WI38 (cell line): Measurements from ENCODE around the gene TRAF2.

Experiments used
- H3K4me3 ChIP-seq: 2 replicates; pipeline ENCODE4 v1.5.1; 2011; ENCODE audit warnings: low read depth, mild to moderate bottlenecking, control low read depth, low read length
- TF ChIP-seq, protein P1 (sequence below): IDR thresholded peaks from 2 replicates; pipeline ENCODE4 v1.5.1; 2012; ENCODE audit warnings: low read depth, mild to moderate bottlenecking, control low read depth, low read length

TRAF2 gene

GRCh38 chr9:136889858-136890257 lies 3.5 kb downstream of the TRAF2 start:
- H3K4me3 ChIP-seq = no peak overlapping the region
- TF ChIP-seq, protein P1, sequence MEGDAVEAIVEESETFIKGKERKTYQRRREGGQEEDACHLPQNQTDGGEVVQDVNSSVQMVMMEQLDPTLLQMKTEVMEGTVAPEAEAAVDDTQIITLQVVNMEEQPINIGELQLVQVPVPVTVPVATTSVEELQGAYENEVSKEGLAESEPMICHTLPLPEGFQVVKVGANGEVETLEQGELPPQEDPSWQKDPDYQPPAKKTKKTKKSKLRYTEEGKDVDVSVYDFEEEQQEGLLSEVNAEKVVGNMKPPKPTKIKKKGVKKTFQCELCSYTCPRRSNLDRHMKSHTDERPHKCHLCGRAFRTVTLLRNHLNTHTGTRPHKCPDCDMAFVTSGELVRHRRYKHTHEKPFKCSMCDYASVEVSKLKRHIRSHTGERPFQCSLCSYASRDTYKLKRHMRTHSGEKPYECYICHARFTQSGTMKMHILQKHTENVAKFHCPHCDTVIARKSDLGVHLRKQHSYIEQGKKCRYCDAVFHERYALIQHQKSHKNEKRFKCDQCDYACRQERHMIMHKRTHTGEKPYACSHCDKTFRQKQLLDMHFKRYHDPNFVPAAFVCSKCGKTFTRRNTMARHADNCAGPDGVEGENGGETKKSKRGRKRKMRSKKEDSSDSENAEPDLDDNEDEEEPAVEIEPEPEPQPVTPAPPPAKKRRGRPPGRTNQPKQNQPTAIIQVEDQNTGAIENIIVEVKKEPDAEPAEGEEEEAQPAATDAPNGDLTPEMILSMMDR = no peak

- TF ChIP-seq, protein P1 = no peak
- no peak overlapping the region for H3K4me3 ChIP-seq
Measured at GRCh38 chr9:136890661-136891060, 4.3 kb downstream of the TRAF2 start.

- TF ChIP-seq, protein P1 = no peak
- H3K4me3 ChIP-seq = no peak overlapping the region
Measured at GRCh38 chr9:136896027-136896426, 9.7 kb downstream of the TRAF2 start.

DNA sequence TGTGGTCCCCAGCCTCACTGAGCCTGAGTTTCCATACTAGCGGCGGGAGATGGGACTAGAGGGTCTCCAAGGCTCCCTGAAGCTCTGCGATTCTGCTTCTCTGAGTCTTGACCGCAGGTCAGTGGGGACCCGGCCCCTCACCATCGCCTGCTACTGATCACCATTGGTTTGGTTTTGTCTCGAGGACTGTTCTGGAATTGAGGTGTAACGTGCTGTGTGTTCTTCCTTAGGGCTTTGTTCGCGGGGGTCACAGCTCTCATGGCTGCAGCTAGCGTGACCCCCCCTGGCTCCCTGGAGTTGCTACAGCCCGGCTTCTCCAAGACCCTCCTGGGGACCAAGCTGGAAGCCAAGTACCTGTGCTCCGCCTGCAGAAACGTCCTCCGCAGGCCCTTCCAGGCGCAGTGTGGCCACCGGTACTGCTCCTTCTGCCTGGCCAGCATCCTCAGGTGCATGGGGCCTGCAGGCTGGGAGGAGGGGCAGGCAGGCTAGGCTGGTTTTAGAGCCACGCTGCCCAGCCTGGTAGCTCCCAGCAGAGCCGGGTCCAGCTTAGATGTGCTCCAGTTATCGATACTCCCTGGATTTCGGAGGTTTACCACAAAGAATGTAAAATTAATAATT lies 12.3 kb downstream of the TRAF2 start:
- TF ChIP-seq, protein P1 = no peak

DNA sequence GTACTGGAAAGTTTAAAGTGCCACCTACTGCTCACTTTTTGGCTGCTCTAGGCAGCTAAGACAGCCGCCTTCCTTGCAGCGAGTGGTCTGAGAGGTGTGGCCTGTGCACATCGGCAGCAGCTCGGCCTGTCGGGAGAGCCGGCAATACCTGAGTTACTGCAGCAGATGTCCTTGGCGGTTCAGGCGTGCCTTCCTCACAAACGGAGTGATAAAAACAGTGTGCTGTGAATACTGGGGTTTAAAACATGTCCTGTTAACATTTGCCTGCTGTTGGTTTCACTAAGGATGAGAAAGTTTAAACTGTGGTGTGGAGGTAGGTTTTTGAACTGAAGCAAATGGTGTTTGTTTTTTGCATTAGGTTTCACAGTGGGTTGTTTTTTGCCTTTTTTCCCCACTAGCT lies 12.9 kb downstream of the TRAF2 start:
- no peak overlapping the region for H3K4me3 ChIP-seq
- TF ChIP-seq, protein P1 = no peak

More for the DNA sequence above, 12.3 kb downstream of the TRAF2 start:
- H3K4me3 ChIP-seq = no peak overlapping the region

DNA sequence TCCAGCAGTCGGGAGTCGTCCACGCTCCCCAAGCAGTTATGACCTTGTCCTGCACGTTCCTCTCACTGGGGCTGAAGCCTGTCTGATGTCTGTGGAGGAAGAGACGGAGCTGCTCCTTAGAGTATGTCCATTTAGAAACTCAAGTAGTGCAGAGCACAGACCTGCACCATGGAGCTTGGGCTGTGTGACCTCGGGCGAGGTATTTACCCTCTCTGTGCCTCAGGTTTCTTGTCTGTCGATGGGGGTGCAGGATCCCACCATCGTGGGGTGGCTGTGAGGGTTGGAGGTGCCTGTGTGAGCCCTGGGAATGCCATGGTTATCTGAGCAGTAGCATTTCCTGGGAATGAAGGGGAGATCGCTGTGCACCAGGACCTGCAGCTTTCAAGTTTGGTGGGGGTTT lies 14.2 kb downstream of the TRAF2 start:
- TF ChIP-seq, protein P1 = no peak
- no peak overlapping the region for H3K4me3 ChIP-seq

- no peak overlapping the region for H3K4me3 ChIP-seq
- TF ChIP-seq, protein P1 = no peak
Measured at GRCh38 chr9:136900988-136901515, 14.7 kb downstream of the TRAF2 start.
